HUDEP-2 (cell line): ENCODE results near the gene PLXNA2.

Source experiments
- DNase-seq, 76 experiments: peaks; one replicate each; lab custom pipeline; 2025; ENCODE audit not compliant: unreplicated experiment in 76 of 76; lab: John Stamatoyannopoulos, UW

Gene PLXNA2

GRCh38 chr1:208167261-208167869 is 76.8 kb downstream of the PLXNA2 start:
- no peak for DNase-seq

GRCh38 chr1:208166340-208167138 is 77.6 kb downstream of the PLXNA2 start:
- no peak for DNase-seq

- DNase-seq = no peak
Observed at GRCh38 chr1:208165659-208166058, 78.5 kb downstream of the PLXNA2 start.

- DNase-seq = peak in 37 of 76 experiments; percentile 9 to 56 (median 23)
Observed at GRCh38 chr1:208164609-208165008, 79.6 kb downstream of the PLXNA2 start.

GRCh38 chr1:208163539-208163938 is 80.6 kb downstream of the PLXNA2 start:
- DNase-seq = no peak

GRCh38 chr1:208162903-208163302 is 81.3 kb downstream of the PLXNA2 start:
- no peak for DNase-seq

- no peak for DNase-seq
Observed at GRCh38 chr1:208161656-208162375, 82.4 kb downstream of the PLXNA2 start.

- no peak for DNase-seq
Observed at GRCh38 chr1:208161005-208161404, 83.2 kb downstream of the PLXNA2 start.

- no peak for DNase-seq
Observed at GRCh38 chr1:208160259-208160819, 83.8 kb downstream of the PLXNA2 start.

GRCh38 chr1:208159555-208160258 is 84.5 kb downstream of the PLXNA2 start:
- no peak for DNase-seq

GRCh38 chr1:208158640-208159554 is 85.3 kb downstream of the PLXNA2 start:
- no peak for DNase-seq

- no peak for DNase-seq
Observed at GRCh38 chr1:208157769-208158168, 86.4 kb downstream of the PLXNA2 start.

GRCh38 chr1:208156741-208157140 is 87.4 kb downstream of the PLXNA2 start:
- no peak for DNase-seq

GRCh38 chr1:208156310-208156709 is 87.9 kb downstream of the PLXNA2 start:
- no peak for DNase-seq

- no peak for DNase-seq
Observed at GRCh38 chr1:208154679-208155642, 89.2 kb downstream of the PLXNA2 start.

GRCh38 chr1:208154040-208154439 is 90.1 kb downstream of the PLXNA2 start:
- no peak for DNase-seq

GRCh38 chr1:208153386-208153785 is 90.8 kb downstream of the PLXNA2 start:
- DNase-seq = no peak
